ENCODE measurements around the gene DUSP28. TPM values are rescaled to one million over a fixed set of nuclear protein-coding genes. Genes with fewer than 3 reads are reported as not detected.
"Not testable (repeated sequence)": the region's sequence is repeated elsewhere in the genome, so short reads cannot be mapped to it uniquely, and the experiment has no call there.

DUSP28 gene
- total and polyA plus RNA-seq, 2 donors (not counting 1 experiment from before 2014, with no cell fraction given), result 19.0 to 19.1 TPM

DNA sequence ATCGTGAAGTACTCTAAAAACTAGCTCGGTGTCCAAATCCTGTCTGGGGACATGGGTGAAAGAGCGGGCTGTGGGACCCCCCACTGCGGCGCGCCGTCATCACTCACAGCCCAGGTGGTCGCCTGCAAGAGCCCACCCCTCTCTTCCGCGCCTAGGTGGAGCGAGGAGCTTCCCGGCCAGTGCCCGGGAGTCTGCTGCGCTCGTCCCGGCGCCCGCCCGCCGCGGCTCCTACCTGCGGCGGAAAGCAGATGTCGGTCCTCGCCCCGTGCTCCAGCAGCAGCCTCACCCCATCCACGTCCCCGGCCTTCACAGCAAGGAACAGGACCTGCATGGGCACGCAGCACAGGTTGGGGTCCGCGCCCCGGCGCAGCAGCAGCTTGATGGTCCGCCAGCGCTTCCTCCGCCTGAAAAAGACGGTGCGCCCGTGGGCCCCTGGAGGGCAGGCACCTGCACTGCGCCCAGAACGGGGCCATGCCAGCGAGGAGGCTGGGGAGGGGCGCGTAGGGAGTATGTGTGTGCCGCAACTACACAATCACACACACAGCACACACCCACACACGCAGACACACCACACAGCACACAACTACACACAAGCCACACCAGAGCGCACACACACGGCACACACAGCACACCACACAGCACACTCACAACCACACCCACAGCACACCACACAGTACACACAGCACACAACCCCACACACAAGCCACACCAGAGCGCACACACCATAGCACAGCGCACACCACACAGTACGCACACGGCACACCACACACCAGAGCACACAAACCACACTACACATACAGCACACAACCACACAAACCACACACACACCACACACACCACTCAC is 39.8 kb upstream of the DUSP28 start:
- Histone ChIP-seq H3K27ac (ENCODE audit: low read length in 2 of 2) (no peak overlapping the region), H3K4me1 (ENCODE audit: control insufficient read depth in 2 of 2, insufficient read depth in 2 of 2, low read length in 2 of 2) (no peaks in the 10 kb centered on the region), H3K79me2 (ENCODE audit: control insufficient read depth, insufficient read depth, low read length) (no peaks in the 10 kb centered on the region), H3K9ac (ENCODE audit: low read length) (no peak overlapping the region), H3K36me3 (replicated peaks in 1 of 2; ENCODE audit: control extremely low read depth in 1 of 2, control insufficient read depth in 1 of 2, extremely low read depth in 1 of 2, insufficient read depth in 2 of 2, low read length in 1 of 2) (peaks cover 0 to 29% of the 10 kb centered on the region in 2 experiments), H3K27me3 (replicated peaks in 1 of 4; ENCODE audit: control extremely low read depth in 1 of 4, control insufficient read depth in 3 of 4, insufficient read depth in 4 of 4, low read length in 3 of 4) (no peaks in the 10 kb centered on the region), H3K4me2 (replicated peaks; ENCODE audit: low read depth, low read length, poor library complexity, severe bottlenecking) (no peak overlapping the region), H3K9me3 (ENCODE audit: control extremely low read depth in 1 of 3, control insufficient read depth in 2 of 3, insufficient read depth in 1 of 3, low read length in 2 of 3) (peaks cover 0 to 45% (median 11%) of the 10 kb centered on the region in 3 donors), H2AFZ (ENCODE audit: insufficient read depth, low read depth, low read length, poor library complexity, severe bottlenecking) (no peak overlapping the region), H3K4me3 (ENCODE audit: control extremely low read depth in 1 of 5, extremely low read depth in 1 of 5, insufficient read depth in 1 of 5, low read depth in 2 of 5, low read length in 4 of 5) (no peak overlapping the region), H4K20me1 (ENCODE audit: control insufficient read depth, insufficient read depth, low read length, poor library complexity, severe bottlenecking) (no peaks in the 10 kb centered on the region)
- CTCF ChIA-PET, result no interaction called here
- POLR2A ChIA-PET, result no interaction called here
- Mint-ChIP-seq H3K4me1 (peaks cover 2% of the 10 kb centered on the region), H3K9me3 (ENCODE audit: insufficient read depth) (no peaks in the 10 kb centered on the region), H3K27me3 (no peaks in the 10 kb centered on the region), H3K4me3 (no peak overlapping the region), H3K27ac (peak overlapping the region; percentile 46)
- DNase-seq, result no peak
- ATAC-seq (ENCODE audit: low read depth), result no peak
- 64% methylated on average over 50 of the region's 52 CpGs for WGBS (ENCODE audit: insufficient coverage)
- TF ChIP-seq, protein P1, sequence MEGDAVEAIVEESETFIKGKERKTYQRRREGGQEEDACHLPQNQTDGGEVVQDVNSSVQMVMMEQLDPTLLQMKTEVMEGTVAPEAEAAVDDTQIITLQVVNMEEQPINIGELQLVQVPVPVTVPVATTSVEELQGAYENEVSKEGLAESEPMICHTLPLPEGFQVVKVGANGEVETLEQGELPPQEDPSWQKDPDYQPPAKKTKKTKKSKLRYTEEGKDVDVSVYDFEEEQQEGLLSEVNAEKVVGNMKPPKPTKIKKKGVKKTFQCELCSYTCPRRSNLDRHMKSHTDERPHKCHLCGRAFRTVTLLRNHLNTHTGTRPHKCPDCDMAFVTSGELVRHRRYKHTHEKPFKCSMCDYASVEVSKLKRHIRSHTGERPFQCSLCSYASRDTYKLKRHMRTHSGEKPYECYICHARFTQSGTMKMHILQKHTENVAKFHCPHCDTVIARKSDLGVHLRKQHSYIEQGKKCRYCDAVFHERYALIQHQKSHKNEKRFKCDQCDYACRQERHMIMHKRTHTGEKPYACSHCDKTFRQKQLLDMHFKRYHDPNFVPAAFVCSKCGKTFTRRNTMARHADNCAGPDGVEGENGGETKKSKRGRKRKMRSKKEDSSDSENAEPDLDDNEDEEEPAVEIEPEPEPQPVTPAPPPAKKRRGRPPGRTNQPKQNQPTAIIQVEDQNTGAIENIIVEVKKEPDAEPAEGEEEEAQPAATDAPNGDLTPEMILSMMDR (IDR thresholded peaks at IDR 0.05), result no peak
- no peak for TF ChIP-seq EZH2 (IDR thresholded peaks at IDR 0.05; ENCODE audit: borderline replicate concordance, insufficient read depth, low read depth, low read length, poor library complexity, severe bottlenecking)
- intact Hi-C loops (cut with micrococcal nuclease), result no loop called here

- peaks cover 2% of the 10 kb centered on the region for H3K4me1 Mint-ChIP-seq
- peaks cover 0 to 32% of the 10 kb centered on the region in 2 experiments for H3K36me3 ChIP-seq (replicated peaks in 1 of 2; ENCODE audit: control extremely low read depth in 1 of 2, control insufficient read depth in 1 of 2, extremely low read depth in 1 of 2, insufficient read depth in 2 of 2, low read length in 1 of 2)
- ChIA-PET CTCF (no interaction called here), POLR2A (no interaction called here)
- TF ChIP-seq, protein P1 (IDR thresholded peaks at IDR 0.05), result no peak
- no peak for TF ChIP-seq EZH2 (IDR thresholded peaks at IDR 0.05; ENCODE audit: borderline replicate concordance, insufficient read depth, low read depth, low read length, poor library complexity, severe bottlenecking)
- no peak overlapping the region for H3K27ac ChIP-seq (ENCODE audit: low read length in 2 of 2)
- intact Hi-C loops (cut with micrococcal nuclease), result no loop called here
- no peak overlapping the region for H3K4me3 ChIP-seq (ENCODE audit: control extremely low read depth in 1 of 5, extremely low read depth in 1 of 5, insufficient read depth in 1 of 5, low read depth in 2 of 5, low read length in 4 of 5)
- no peak overlapping the region for H3K27ac Mint-ChIP-seq
- H3K4me1 ChIP-seq (ENCODE audit: control insufficient read depth in 2 of 2, insufficient read depth in 2 of 2, low read length in 2 of 2), result no peaks in the 10 kb centered on the region
- no peak overlapping the region for H3K4me3 Mint-ChIP-seq
- no peaks in the 10 kb centered on the region for H4K20me1 ChIP-seq (ENCODE audit: control insufficient read depth, insufficient read depth, low read length, poor library complexity, severe bottlenecking)
- H3K27me3 Mint-ChIP-seq, result no peaks in the 10 kb centered on the region
- no peaks in the 10 kb centered on the region for H3K9me3 Mint-ChIP-seq (ENCODE audit: insufficient read depth)
- no peak overlapping the region for H2AFZ ChIP-seq (ENCODE audit: insufficient read depth, low read depth, low read length, poor library complexity, severe bottlenecking)
- 95% methylated on average over 11 of the region's 12 CpGs for WGBS (ENCODE audit: insufficient coverage)
- no peak overlapping the region for H3K9ac ChIP-seq (ENCODE audit: low read length)
- H3K79me2 ChIP-seq (ENCODE audit: control insufficient read depth, insufficient read depth, low read length), result no peaks in the 10 kb centered on the region
- DNase-seq (no peak), ATAC-seq (ENCODE audit: low read depth) (no peak)
- peaks cover 0 to 51% (median 13%) of the 10 kb centered on the region in 3 donors for H3K9me3 ChIP-seq (ENCODE audit: control extremely low read depth in 1 of 3, control insufficient read depth in 2 of 3, insufficient read depth in 1 of 3, low read length in 2 of 3)
- no peak overlapping the region for H3K4me2 ChIP-seq (replicated peaks; ENCODE audit: low read depth, low read length, poor library complexity, severe bottlenecking)
- no peaks in the 10 kb centered on the region for H3K27me3 ChIP-seq (replicated peaks in 1 of 4; ENCODE audit: control extremely low read depth in 1 of 4, control insufficient read depth in 3 of 4, insufficient read depth in 4 of 4, low read length in 3 of 4)
Observed at GRCh38 chr2:240520974-240521350, 39.2 kb upstream of the DUSP28 start.

DNA sequence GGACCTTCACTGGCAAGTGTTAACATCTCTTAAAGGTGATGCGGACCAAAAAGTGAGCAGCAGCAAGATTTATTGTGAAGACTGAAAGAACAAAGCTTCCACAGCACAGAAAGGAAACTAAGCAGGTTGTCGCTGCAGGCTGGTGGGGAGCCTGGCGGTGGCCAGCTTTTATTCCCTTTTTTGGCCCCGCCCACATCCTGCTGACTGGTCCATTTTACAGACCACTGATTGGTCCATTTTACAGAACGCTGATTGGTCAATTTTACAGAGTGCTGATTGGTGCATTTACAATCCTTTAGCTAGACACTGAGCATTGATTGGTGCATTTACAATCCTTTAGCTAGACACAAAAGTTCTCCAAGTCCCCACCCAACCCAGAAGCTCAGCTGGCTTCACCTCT is 38.3 kb upstream of the DUSP28 start:
- H3K4me2 ChIP-seq (replicated peaks; ENCODE audit: low read depth, low read length, poor library complexity, severe bottlenecking); H3K4me3 Mint-ChIP-seq; H3K9ac ChIP-seq (ENCODE audit: low read length); H3K79me2 ChIP-seq (ENCODE audit: control insufficient read depth, insufficient read depth, low read length); H2AFZ ChIP-seq (ENCODE audit: insufficient read depth, low read depth, low read length, poor library complexity, severe bottlenecking); H3K9me3 Mint-ChIP-seq (ENCODE audit: insufficient read depth); H4K20me1 ChIP-seq (ENCODE audit: control insufficient read depth, insufficient read depth, low read length, poor library complexity, severe bottlenecking); DNase-seq; intact Hi-C loops (cut with micrococcal nuclease); H3K27me3 Mint-ChIP-seq; POLR2A ChIA-PET; H3K4me3 ChIP-seq (ENCODE audit: control extremely low read depth in 1 of 5, extremely low read depth in 1 of 5, insufficient read depth in 1 of 5, low read depth in 2 of 5, low read length in 4 of 5); H3K4me1 Mint-ChIP-seq; H3K27me3 ChIP-seq (replicated peaks in 1 of 4; ENCODE audit: control extremely low read depth in 1 of 4, control insufficient read depth in 3 of 4, insufficient read depth in 4 of 4, low read length in 3 of 4); H3K27ac ChIP-seq (ENCODE audit: low read length in 2 of 2); ATAC-seq (ENCODE audit: low read depth); H3K4me1 ChIP-seq (ENCODE audit: control insufficient read depth in 2 of 2, insufficient read depth in 2 of 2, low read length in 2 of 2); H3K27ac Mint-ChIP-seq: not testable (repeated sequence)
- WGBS (ENCODE audit: insufficient coverage), result 100% methylated on average over 5 of the region's 5 CpGs
- CTCF ChIA-PET, result interaction anchor here (1.3 kb wide), 1 partner anchor 44 kb away, joined by 5 read pairs; no protein-coding TSS in a partner anchor
- peaks cover 0 to 57% (median 13%) of the 10 kb centered on the region in 3 donors for H3K9me3 ChIP-seq (ENCODE audit: control extremely low read depth in 1 of 3, control insufficient read depth in 2 of 3, insufficient read depth in 1 of 3, low read length in 2 of 3)
- H3K36me3 ChIP-seq (replicated peaks in 1 of 2; ENCODE audit: control extremely low read depth in 1 of 2, control insufficient read depth in 1 of 2, extremely low read depth in 1 of 2, insufficient read depth in 2 of 2, low read length in 1 of 2), result peaks cover 0 to 38% of the 10 kb centered on the region in 2 experiments

All from B cell (primary cell).